MG63 (cell line): ENCODE data around the gene PROCA1. TPM values are rescaled to one million over a fixed set of nuclear protein-coding genes. Genes with fewer than 3 reads are reported as not detected.

Source experiments
- DNase-seq: peaks from one replicate; pipeline ENCODE4 v3.0.0-alpha.2; 2020
- H3K27me3 ChIP-seq: fragments of 250-450 bp; sonication (Bioruptor Pico); 2 replicates; pipeline ENCODE4 v1.5.1; 2020; ENCODE audit warnings: mild to moderate bottlenecking, moderate library complexity
- H3K36me3 ChIP-seq: fragments of 250-450 bp; sonication (Bioruptor Pico); 2 replicates; pipeline ENCODE4 v1.5.1; 2020; ENCODE audit warnings: mild to moderate bottlenecking, moderate library complexity
- H3K4me3 ChIP-seq: fragments of 250-450 bp; sonication (Bioruptor Pico); 2 replicates; pipeline ENCODE4 v1.5.1; 2020; ENCODE audit warnings: mild to moderate bottlenecking, moderate library complexity
- H3K9me3 ChIP-seq: fragments of 250-450 bp; sonication (Bioruptor Pico); 2 replicates; pipeline ENCODE4 v1.5.1; 2020; ENCODE audit warnings: mild to moderate bottlenecking, moderate library complexity
- total RNA-seq: library from RNA; depleted of rRNA; stranded (reverse); fragments of >200 nt; shearing (Covaris generic); gene quantifications from 2 replicates; pipeline ENCODE4 v1.2.3, GENCODE V29; 2014; ENCODE audit warnings: low replicate concordance

Gene PROCA1
- total RNA-seq, 1 experiment from 2014 or later: 0.79 TPM

- H3K27me3 ChIP-seq: no peaks in the 10 kb centered on the region
- peaks cover 64% of the 10 kb centered on the region for H3K36me3 ChIP-seq
- H3K4me3 ChIP-seq: no peak overlapping the region
- no peaks in the 10 kb centered on the region for H3K9me3 ChIP-seq
- DNase-seq: no peak
Observed at GRCh38 chr17:28703552-28704218, 8.0 kb downstream of the PROCA1 start.

- Histone ChIP-seq H3K4me3 (no peak overlapping the region), H3K27me3 (no peaks in the 10 kb centered on the region), H3K36me3 (peaks cover 74% of the 10 kb centered on the region), H3K9me3 (no peaks in the 10 kb centered on the region)
- no peak for DNase-seq
Observed at GRCh38 chr17:28702752-28703150, 8.9 kb downstream of the PROCA1 start.

GRCh38 chr17:28702026-28702751 is 9.5 kb downstream of the PROCA1 start:
- H3K36me3 ChIP-seq: peaks cover 79% of the 10 kb centered on the region
- no peaks in the 10 kb centered on the region for H3K27me3 ChIP-seq
- no peak overlapping the region for H3K4me3 ChIP-seq
- no peaks in the 10 kb centered on the region for H3K9me3 ChIP-seq
- no peak for DNase-seq

- peaks cover 79% of the 10 kb centered on the region for H3K36me3 ChIP-seq
- no peaks in the 10 kb centered on the region for H3K9me3 ChIP-seq
- no peaks in the 10 kb centered on the region for H3K27me3 ChIP-seq
- H3K4me3 ChIP-seq: no peak overlapping the region
- no peak for DNase-seq
Observed at GRCh38 chr17:28700830-28701492, 10.7 kb downstream of the PROCA1 start.

- Histone ChIP-seq H3K9me3 (no peaks in the 10 kb centered on the region), H3K4me3 (no peak overlapping the region), H3K36me3 (peaks cover 80% of the 10 kb centered on the region), H3K27me3 (no peaks in the 10 kb centered on the region)
- no peak for DNase-seq
Observed at GRCh38 chr17:28700278-28700677, 11.4 kb downstream of the PROCA1 start.

- no peak overlapping the region for H3K4me3 ChIP-seq
- no peak for DNase-seq
- peaks cover 88% of the 10 kb centered on the region for H3K36me3 ChIP-seq
- no peaks in the 10 kb centered on the region for H3K27me3 ChIP-seq
- H3K9me3 ChIP-seq: no peaks in the 10 kb centered on the region
Observed at GRCh38 chr17:28698253-28698941, 13.3 kb downstream of the PROCA1 start.

GRCh38 chr17:28693869-28694268 is 17.8 kb downstream of the PROCA1 start:
- DNase-seq: no peak
- Histone ChIP-seq H3K9me3 (no peaks in the 10 kb centered on the region), H3K27me3 (no peaks in the 10 kb centered on the region), H3K36me3 (peaks cover 85% of the 10 kb centered on the region), H3K4me3 (no peak overlapping the region)

- Histone ChIP-seq H3K27me3 (no peaks in the 10 kb centered on the region), H3K36me3 (peaks cover 90% of the 10 kb centered on the region), H3K4me3 (no peak overlapping the region), H3K9me3 (no peaks in the 10 kb centered on the region)
- no peak for DNase-seq
Observed at GRCh38 chr17:28689011-28689410, 22.7 kb downstream of the PROCA1 start.

- Histone ChIP-seq H3K4me3 (no peak overlapping the region), H3K9me3 (no peaks in the 10 kb centered on the region), H3K27me3 (no peaks in the 10 kb centered on the region), H3K36me3 (peaks cover 89% of the 10 kb centered on the region)
- DNase-seq: no peak
Observed at GRCh38 chr17:28688481-28688880, 23.2 kb downstream of the PROCA1 start.

GRCh38 chr17:28686296-28686695 is 25.4 kb downstream of the PROCA1 start:
- peaks cover 92% of the 10 kb centered on the region for H3K36me3 ChIP-seq
- DNase-seq: no peak
- H3K4me3 ChIP-seq: no peak overlapping the region
- H3K9me3 ChIP-seq: no peaks in the 10 kb centered on the region
- no peaks in the 10 kb centered on the region for H3K27me3 ChIP-seq

GRCh38 chr17:28685366-28685765 is 26.3 kb downstream of the PROCA1 start:
- Histone ChIP-seq H3K36me3 (peaks cover 92% of the 10 kb centered on the region), H3K9me3 (no peaks in the 10 kb centered on the region), H3K27me3 (no peaks in the 10 kb centered on the region), H3K4me3 (no peak overlapping the region)
- DNase-seq: no peak

GRCh38 chr17:28684963-28685362 is 26.7 kb downstream of the PROCA1 start:
- H3K36me3 ChIP-seq: peaks cover 92% of the 10 kb centered on the region
- no peaks in the 10 kb centered on the region for H3K9me3 ChIP-seq
- H3K4me3 ChIP-seq: no peak overlapping the region
- H3K27me3 ChIP-seq: no peaks in the 10 kb centered on the region
- no peak for DNase-seq

- Histone ChIP-seq H3K9me3 (no peaks in the 10 kb centered on the region), H3K4me3 (no peak overlapping the region), H3K36me3 (peaks cover 92% of the 10 kb centered on the region), H3K27me3 (no peaks in the 10 kb centered on the region)
- no peak for DNase-seq
Observed at GRCh38 chr17:28682655-28683054, 29.0 kb downstream of the PROCA1 start.

GRCh38 chr17:28675980-28676379 is 35.7 kb downstream of the PROCA1 start:
- Histone ChIP-seq H3K9me3 (no peaks in the 10 kb centered on the region), H3K4me3 (no peak overlapping the region), H3K27me3 (no peaks in the 10 kb centered on the region), H3K36me3 (peaks cover 91% of the 10 kb centered on the region)
- no peak for DNase-seq

- Histone ChIP-seq H3K36me3 (peaks cover 91% of the 10 kb centered on the region), H3K4me3 (no peak overlapping the region), H3K27me3 (no peaks in the 10 kb centered on the region), H3K9me3 (no peaks in the 10 kb centered on the region)
- peak; percentile 40 for DNase-seq
Observed at GRCh38 chr17:28675490-28675889, 36.2 kb downstream of the PROCA1 start.

- H3K27me3 ChIP-seq: no peaks in the 10 kb centered on the region
- no peak for DNase-seq
- H3K4me3 ChIP-seq: no peak overlapping the region
- H3K9me3 ChIP-seq: no peaks in the 10 kb centered on the region
- H3K36me3 ChIP-seq: peaks cover 87% of the 10 kb centered on the region
Observed at GRCh38 chr17:28669918-28670317, 41.8 kb downstream of the PROCA1 start.

GRCh38 chr17:28667870-28668269 is 43.8 kb downstream of the PROCA1 start:
- Histone ChIP-seq H3K9me3 (no peaks in the 10 kb centered on the region), H3K4me3 (no peak overlapping the region), H3K27me3 (no peaks in the 10 kb centered on the region), H3K36me3 (peaks cover 74% of the 10 kb centered on the region)
- DNase-seq: no peak
